GM19035 (cell line): ENCODE data around the gene NAT10.

Source experiments
- ATAC-seq: cut with Tn5 transposase; IDR thresholded peaks from one replicate; pipeline ENCODE4 v1.9.1; 2021; ENCODE audit not compliant: unreplicated experiment

The NAT10 gene

DNA sequence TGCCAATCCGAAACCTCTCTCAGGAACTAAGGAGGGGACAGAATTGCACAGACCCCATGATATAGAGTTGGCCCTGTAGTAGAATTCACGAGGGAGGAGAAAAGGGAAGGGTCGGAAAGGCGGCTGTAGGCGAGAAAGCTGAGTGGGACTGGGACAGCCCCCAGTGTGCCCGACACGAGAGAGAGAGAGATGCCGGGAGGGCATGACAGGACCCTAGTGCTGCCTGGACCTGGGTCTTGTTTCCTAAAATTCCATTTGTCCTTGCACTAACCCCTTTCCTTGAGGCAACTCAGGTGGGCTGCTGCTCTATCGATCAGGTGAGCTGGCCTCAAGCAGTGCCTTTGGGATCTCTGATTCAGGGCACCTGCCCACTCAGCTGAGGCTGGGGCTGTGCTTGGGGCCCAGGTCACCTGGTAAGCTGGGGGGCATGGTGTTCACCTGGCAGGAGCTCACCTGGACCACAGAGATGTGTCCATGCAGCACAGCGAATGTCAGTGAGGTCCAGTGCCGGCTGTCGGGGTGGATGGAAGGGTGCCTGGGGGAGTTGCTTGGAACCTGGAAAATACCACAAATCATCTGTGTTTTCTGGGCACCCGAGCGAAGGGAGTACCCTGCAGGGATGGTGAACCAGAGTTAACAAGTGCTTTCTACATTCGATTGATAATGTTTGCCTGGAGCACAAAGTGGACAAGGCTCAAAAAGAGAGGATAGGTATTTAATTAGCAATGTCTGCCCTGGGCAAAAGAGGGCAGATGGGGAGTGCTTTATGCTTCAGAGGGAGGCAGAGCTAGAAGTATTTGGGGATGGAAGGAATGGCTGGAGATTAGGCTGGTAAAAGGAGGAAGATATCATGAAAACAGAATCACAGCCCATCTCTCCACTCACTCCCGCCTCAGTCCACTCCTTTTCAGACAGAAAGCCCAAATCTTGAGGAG lies 61.6 kb downstream of the NAT10 start:
- no peak for ATAC-seq

DNA sequence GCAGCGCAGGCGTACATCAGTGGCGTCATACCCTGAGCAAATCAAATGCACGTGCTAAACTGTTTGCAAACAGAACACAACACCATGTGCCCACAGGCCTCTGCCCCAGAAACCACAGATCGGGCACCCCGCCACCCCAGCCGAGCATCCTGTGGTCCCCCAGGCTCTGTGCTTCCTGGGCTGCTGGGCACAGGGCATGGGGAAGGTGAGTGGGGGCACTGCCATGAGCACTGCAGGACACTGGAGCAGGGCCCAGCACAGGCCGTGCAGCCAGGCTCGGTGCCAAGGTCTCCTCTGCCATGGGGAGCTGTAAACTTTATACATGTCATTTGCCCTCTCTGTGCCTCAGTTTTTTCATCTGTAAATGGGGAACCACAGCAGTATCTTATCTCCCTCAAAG lies 62.5 kb downstream of the NAT10 start:
- no peak for ATAC-seq

DNA sequence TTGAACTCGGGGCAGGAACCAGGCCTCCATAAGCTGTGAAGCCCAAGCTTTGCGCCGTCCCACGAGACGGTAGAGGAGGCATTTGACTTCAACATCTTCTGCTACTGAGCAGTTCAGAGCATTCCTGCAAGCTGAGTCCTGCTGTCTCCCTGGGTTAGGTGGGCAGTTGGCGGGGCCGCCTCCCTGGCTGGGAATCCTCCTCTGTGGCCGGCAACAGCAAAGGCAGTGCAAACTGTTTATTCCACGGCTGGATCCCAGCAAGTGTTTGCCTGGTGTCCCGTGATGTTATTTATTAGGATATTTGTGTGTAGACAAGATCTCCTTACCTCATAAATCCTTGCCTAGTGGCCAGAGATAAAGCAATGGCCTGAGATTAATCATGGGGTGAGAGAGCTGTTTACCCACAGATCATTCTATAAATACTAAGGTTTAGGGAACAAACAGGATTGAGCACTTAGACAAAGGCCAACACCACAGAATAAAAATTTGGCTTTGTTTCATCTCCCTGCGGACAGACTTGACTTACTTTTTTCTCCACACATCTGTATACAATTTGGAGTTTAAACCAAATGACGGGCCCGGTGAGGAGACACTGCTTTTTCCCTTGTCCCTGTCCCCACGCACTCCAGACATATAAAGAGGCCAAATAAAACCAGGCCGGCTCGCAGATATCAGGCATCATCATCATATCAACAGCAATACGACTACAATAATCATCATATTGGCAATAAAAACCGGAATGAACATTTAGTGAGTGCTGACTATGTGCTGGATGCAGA lies 63.4 kb downstream of the NAT10 start:
- no peak for ATAC-seq

DNA sequence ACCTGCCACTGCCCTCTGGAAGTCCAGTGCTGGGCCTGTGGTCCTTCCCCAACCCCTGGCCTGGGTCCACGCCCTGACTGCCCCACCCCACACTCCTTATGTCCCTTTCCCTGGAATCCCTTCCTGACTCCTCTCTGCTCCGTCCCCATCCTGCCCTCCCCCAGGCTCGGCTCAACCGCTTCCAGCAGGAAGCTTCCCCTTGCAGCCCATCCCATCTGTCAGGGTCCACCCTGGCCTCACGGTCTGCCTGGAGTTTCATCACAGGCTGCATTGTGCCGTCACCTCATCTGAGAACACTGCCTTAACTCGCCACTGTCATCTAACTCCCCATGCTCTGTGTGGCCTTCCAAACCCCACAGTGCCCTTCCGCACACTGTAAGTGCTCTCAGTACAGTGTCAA lies 64.3 kb downstream of the NAT10 start:
- ATAC-seq: no peak

DNA sequence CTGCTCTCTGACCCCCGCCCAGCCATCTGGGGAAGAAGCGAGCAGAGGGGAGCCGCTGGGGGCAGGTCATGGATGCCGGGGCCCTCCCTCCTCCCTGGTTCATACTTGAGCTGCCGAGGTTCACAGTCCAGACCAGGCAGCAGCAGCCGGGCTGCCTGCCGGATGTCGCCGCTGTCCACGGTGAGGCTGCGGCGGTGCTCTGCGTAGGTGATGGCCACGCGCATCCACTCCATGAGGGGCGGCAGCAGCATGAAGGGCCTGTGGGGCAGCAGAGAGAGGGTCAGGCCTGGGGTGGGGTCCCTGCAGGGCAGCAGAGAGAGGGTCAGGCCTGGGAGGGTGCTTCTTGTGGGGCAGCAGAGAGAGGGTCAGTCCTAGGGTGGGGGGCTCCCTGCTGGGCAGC lies 67.6 kb downstream of the NAT10 start:
- ATAC-seq: no peak

DNA sequence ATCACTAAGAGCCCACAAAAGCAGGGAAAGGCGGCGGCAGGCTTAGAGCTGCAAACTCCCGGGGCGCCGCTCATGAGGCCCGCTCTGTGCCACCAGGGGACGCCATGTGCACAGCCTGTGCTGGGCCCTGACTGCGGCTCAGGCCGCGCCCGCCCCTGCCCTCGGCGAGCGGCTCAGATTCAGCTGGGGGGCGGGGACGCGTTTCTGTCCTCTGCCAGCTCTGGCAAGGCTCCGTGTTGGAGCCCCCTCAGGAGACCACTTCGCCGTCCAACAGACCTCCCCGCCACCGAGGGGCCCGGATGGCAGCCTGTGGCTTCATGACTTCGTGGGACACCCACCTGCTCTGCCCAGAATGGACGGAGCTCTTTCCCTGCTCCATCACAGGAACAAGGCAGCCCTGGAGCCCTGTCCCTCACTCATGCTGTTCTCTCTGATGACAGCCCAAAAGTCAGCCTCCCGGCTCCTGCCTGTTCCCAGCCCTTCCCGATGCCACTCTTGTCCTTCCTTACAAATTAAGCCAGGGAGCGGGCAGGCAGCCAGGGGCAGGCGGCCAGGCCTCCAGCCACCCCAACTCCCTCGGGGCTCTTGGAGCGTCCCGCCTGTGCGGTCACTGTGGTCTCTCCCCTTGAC lies 69.1 kb downstream of the NAT10 start:
- ATAC-seq: peak; percentile 88

DNA sequence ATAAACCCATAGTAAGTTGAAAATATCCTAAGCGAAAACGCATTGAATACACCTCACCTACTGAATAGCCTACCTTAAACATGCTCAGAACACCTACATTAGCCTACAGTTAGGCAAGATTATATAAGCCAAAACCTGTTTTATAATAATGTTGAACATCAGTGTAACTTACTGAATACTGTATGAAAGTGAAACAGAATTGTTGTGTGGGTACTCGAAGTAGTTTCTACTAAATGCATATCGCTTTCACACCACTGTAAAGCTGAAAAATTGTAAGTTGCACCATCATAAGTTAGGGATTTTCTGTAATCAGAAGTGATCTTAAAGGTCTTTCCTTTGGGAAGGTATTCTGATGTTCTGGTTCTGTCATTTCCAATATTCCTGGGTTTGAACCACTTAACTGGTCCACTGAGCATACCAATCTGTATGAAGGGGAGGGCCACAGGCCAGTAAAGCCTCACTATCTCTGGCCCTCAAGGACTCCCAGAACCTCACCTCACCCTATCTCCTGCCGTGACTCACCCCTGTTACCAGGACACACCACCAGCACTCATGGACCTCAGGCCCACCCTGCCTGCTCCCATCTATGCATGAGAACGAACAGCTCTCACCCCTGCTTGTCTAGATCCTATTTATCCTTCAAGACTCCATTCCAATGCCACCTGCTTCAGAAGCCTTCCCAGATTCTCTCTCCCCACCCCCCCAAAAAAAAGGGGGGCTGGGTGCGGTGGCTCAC lies 70.0 kb downstream of the NAT10 start:
- ATAC-seq: no peak

DNA sequence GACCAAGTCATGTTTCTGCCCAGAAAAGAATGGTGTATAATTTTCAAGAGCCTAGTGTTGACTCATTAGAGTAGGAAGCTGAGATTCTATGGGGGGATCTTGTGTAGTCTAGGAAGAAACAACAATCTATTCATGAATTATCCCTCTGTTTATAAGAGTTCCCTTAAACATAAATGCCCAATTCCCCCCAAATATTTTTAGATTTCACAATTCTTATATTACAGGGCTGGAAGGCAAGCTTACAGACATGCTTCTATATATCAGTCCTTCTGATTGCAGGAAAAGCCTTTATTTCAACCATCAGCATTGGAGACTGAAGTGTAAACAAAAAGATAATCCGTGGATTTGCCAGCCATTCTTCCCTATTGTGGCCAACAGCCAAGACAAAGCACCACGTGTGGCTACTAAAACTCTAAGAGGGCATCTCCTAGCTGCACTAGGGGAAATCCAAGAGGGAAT lies 71.4 kb downstream of the NAT10 start:
- no peak for ATAC-seq

DNA sequence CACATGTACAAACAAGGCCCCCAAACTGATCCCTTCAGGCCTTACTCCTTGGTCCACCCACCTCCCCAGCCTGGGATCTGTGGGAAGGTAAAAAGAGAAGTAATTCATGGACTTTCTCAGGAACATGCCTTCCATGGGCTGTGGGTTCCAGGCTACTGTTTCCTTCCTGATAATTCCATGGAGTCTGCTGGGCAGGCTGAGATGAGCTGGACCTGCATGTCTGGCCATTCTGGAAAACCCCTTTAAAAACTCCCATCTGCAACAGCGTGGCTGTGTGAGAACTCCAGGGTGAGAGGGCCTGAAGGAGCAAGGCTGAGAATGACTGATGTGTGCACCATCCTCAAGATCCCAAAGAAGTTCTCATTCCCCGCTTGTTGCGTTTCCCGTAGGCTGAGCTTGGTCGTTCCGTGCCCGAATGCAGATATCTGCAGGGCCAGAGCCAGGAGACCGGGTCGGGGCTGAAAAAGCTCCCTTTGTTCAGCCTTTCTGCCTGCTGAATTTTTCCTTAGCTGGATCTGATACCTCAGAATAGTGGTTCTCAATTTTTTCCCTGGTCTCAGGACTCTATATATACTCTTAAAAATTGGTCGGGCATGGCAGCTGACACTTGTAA lies 72.9 kb downstream of the NAT10 start:
- no peak for ATAC-seq

DNA sequence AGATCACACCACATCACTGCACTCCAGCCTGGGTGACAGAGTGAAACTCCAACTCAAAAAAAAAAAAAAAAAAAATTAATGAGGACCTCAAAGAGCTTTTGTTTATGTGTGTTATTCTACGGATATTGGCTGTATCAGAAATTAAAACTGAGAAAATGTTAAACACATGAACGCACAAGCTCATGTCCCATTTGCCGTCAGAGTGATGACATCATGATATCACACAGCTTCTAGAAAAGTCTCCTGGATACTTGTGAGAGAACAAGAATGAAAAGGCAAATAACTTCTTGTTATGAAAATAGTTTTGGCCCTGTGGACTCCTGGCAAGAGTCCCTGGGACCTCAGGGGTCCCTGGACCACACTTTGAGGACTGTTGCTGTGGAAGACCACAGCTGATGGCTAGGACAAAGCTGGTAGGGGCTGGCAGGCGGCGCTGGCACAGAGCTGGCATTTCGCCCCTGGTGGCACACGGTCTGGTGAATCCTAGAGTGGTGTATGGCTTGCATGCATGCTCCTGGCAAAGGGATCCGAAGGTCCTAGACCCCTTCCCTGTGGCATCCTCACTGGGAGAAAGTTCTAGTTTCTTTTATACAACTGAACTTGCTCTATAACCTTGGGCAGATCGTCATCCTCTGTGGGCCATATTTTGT lies 73.7 kb downstream of the NAT10 start:
- no peak for ATAC-seq

DNA sequence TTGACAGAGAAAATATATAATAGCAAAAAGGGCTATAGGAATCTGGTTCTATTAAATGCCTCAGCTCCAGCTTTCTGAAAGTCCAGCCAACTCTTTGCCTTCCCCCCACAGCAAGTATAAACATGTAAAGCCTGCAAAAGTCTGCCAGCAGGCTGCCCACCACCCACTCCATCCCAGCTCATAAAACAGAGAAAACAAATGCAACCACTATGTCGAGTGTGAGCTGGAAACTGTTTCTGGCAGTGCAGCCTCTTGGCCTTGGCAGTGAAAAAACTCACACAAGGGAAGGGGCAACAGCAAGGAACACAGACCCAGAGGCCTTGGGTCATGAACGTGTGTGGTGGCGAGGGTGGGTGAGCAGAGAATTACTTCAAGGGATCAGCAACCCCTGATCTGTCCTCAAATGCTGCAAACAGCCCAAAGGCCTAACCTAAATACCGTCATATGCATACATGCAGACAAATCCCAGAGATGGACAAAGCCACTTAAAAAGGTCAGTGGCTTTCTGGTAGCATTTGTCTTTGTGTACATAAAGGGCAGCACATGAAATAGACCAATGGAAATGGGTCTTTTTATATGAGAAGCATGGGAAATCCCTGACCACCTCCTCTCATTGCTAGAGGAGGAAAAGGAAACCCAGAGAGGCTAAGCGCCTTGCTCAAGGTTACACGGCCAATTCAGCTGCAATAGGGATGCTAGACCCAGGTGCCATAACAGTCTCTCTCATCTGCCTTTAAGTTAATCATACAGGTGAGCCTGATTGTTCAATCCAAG lies 74.8 kb downstream of the NAT10 start:
- peak; percentile 63 for ATAC-seq

DNA sequence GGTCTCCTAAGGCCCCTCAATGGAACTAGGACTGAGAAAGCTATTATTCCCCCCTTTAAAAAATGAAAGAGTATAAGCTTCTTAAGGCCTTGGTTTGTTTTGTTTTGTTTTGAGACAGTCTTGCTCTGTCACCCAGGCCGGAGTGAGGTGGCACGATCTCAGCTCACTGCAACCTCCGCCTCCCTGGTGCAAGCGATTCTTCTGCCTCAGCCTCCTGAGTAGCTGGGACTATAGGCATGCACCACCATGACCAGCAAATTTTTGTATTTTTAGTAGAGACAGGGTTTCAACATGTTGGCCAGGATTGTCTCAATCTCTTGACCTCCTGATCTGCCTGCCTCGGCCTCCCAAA lies 75.4 kb downstream of the NAT10 start:
- peak; percentile 20 for ATAC-seq

DNA sequence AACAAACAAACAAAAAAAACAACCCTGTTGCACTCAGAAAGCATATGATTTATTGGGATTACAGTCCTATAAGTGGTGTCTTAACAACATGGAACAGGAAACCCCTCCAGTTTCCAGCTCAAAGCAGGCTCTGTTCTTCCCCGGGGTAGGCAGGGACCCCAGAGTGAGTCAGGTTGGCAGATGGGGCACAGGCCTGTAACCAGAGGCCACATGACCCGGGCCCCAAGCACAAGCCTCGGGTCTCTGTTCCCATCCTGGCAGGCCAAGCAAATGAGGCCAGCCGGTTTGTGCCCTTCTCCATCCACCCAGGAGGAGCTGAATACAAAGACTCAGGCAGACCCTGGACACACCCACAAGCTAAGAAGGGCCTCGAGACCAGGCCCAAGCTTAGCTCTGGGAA lies 75.8 kb downstream of the NAT10 start:
- ATAC-seq: no peak

DNA sequence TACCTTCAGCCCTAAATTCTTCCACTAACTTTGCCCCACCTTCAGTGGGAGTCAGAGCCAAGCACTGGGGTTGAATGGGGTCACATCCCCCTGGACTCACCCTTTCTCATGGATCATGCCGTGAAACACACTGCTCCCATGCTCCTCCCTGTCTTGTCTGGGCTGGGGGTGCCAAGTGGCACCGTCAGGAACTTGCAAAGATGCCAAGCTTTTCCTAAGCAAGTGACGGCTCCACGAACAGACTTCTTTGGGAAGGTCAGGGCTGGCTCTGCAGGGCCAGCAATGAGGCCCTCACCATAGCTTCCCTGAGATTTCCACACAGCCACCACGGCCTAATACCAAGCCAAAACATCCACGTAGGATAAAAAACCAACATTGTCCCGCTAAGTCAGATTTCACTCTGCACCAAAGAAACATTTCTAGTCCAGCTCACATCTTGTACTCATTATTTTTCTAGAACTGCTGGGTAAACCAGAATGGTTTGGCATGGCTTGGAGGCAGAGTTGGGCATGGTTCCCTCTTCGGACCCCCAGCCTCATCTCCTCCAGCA lies 76.5 kb downstream of the NAT10 start:
- ATAC-seq: no peak

DNA sequence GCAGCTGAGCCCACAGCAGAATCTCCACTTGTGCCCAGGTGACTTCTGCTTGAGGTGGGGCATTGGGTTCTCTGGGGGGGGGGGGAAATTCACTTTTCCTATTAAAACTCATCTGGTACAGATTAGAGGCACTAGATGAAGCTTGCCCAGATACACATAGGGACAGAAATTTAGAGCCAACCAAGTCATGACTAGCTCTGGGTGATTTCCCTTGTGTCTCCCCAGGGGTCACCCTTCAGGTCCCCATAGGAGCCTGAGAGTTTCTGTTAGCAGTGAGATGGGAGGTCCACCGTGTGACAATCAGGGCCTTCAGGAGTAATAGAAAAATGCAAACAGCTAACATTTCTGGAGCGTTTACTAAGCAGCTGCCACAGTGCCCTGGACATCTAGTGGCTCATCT lies 77.0 kb downstream of the NAT10 start:
- no peak for ATAC-seq

DNA sequence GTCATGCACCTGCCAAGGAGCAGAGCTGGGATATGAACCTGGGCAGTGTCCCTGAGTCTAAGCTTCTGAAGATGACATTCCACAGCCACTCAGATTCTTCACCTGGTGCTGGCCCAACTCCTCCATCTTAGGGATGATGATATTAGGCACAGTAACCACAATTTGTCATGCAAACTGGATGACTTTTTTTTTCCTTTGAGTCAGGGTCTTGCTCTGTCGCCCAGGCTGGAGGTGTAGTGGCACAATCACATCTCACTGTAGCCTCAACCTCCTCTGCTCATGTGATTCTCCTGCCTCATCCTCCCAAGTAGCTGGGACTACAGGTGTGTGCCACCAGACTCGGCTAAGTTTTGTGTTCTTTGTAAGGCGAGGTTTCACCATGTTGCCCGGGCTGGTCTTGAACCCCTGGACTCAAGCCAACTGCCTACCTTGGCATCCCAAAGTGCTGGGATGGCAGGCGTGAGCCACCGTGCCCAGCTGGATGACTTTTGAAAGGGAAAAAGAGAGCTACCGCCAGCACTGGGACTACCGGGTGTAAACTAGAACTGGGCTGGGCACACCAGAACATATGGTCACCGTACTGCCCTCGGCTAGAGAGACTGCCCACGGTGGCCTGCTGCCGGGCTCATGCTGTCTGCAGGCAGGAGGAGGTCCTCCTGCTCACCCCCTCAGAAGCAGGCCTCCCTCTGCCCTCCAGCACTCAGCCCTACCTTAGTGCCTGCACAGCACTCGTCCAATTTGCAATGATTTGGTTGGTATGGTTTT lies 77.7 kb downstream of the NAT10 start:
- ATAC-seq: no peak

DNA sequence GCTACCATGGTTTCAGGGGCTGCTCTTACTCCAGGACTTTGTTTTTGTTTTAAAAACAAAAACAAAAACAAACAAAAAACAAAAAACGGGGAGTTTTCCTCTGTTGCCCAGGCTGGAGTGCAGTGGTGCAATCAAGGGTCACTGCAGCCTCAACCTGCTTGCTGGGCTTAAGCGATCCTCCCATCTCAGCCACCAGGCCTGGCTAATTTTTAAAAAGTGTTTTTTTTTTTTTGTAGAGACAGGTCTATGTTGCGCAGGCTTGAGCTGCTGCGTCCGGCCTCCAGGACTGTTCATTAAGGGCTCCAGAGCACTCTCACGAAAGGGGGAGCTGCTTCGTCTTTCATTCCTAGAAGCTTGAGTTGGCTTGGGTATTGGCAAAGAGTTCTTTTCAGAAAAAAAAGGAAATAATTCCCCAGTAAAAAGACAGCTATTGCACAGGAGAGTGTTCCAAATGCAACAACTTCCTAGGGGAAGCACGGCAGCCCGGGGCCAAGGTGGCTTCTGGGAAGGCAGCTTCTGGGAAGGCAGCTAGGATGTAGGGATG lies 78.5 kb downstream of the NAT10 start:
- ATAC-seq: no peak

DNA sequence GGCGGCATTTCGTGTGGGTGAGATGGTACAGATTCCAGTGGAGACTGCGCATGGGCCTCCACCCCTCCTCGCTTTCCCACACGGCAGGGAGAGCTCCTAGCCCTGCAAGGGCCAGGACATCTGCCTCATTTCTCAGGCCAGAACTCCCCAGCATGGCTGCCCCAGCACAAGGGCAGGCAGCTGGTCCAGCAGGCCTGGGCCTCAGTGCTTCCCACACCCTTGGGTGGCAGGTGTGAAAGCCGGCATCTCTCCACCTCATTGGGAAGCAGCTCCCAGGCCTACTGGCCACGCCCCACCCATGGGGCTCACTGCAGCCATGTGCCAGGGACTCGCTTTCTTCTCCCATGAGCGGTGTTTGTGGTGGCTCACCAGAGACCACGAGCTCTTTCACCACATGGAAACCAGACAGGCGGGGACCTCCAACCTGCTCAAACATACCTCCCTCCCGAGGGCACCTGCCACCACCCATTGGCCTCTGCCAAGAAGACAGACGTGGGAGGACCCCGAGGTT lies 79.1 kb downstream of the NAT10 start:
- ATAC-seq: no peak
